Fibroblast of skin of scalp (primary cell): ENCODE data around the gene PLK2.
A peak's percentile ranks its signal among the peaks of the same experiment; 100 is the strongest.

ENCODE experiments used
- DNase-seq: peaks from one replicate; pipeline ENCODE4 v3.0.0-alpha.2; 2013

PLK2 gene

GRCh38 chr5:58447226-58447625 is 12.7 kb downstream of the PLK2 start:
- DNase-seq, result peak; percentile 27

GRCh38 chr5:58446024-58446423 is 13.9 kb downstream of the PLK2 start:
- no peak for DNase-seq

DNA sequence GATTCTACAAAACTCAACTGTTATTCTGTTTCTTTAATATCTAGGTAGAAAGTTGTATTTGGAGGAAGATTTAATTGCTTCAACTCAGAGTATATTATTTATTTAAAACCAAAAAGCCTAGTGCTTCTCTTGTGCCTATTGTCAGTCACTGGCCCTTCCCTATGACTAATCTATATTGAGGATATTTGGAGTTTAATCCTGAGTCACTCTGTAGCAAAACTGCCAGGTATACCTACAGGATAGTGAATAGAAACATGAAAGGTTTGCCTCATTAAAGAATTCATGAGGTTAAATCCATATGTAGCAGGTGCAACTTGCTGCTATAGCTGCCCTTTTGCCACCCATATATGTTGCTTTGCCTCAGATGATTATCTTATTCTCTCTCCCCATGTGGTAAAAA is 15.1 kb downstream of the PLK2 start:
- DNase-seq, result no peak

DNA sequence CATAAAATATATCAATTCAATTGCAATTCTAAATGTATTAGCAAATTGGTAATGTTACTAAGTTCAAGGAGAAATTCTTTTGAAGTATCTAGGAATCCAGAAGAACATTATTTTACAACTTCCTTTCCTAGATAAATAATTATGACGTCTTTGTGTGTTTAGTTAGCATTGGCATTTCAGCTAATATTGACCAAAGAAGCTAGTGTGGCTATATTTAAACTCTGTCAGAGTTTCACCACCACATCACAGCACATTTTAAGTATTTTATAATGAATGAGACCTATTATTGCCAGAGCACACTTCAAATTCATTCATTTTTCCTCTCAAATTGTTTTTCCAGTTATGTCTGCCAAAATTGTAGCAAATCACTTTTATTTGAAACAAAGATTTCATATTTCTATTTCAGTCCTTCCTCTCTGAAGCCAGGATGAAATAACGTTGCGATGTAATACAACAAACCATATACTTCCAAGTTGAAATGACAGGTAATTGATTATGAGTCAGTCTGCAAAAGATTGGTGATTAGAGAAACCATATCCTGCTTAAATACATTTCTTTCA is 18.9 kb downstream of the PLK2 start:
- DNase-seq, result no peak

DNA sequence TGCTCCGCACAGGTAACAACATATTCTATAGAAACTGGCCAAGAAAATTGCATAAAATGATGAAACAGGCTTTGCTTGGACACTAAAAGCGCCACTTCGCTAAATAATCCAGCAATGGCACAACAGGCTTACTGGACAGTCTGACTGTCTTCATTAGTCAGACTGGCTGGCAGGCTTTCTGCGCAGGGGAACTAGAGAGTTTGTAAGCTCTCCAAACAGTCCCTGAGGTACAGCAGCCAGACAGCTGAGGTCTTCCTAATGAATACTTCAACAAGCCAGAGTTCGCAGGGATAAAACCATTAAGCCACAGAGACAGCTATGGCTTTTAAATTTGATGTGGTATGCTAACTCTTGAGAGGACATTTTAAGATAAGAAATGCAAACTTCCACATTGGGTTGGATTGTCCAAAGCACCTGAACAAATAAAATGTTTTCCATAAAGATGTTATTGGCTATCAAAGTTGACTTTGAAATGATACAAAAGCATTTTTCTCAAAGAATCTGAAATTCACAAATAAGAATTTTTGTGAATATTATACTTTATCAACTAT is 20.7 kb downstream of the PLK2 start:
- no peak for DNase-seq

- DNase-seq, result no peak
Observed at GRCh38 chr5:58437661-58438060, 22.2 kb downstream of the PLK2 start.

- DNase-seq, result no peak
Observed at GRCh38 chr5:58431832-58432231, 28.1 kb downstream of the PLK2 start.

GRCh38 chr5:58412932-58413331 is 47.0 kb downstream of the PLK2 start:
- DNase-seq, result no peak

DNA sequence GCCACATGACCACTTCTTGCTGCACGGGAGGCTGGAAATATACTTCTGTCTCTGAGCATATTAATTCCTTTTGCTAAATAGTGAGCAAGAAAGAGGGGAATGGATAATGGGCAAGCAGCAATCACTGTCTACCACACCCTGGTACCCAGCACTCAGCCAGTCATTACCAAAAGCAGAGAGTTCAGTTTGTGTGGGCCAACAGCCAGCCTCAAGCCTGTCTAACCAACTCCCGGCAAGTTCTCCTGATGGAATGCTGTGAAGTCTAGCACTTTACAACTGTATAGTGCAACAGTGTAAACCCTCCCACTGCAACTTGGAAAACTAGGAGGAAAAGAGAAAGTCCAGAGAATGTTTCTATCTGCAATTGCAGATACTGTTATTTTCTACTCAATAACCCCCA is 47.8 kb downstream of the PLK2 start:
- no peak for DNase-seq

DNA sequence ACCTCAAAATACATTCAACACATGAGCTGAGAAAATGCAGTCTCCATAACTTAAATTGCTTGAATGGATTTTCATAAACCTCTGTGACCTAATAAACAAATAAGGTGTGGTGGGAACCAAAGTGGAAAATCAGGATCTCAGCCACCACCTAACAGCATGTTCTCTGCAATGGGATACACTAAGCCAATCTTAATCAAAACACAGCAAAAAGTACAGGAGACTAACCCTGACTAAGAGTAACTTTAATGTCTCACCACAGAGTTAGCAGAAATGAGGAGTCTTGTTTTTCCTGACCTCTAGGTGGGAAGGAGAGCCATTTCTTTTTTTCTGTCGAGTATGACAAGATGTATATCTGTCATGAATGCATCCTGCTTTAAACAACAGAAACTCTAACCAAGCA is 48.5 kb downstream of the PLK2 start:
- DNase-seq, result no peak

DNA sequence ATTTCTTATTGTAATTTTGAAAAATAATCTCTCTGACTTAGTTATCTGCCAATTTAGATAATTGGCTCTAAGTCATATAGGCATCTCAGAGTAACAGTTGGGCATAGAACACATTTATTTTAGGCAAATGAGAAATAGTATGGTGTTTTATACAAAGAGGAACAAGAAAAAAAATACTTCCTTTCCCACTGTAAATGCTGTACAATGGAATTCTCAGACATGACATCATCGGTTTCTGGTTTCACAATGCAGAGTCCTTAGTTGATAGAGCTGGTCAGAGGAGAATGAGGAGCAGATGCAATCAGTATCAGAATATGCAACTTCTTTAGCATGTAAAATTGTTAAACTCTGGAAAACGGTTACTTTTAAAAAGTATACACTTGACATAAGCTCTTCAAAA is 49.4 kb downstream of the PLK2 start:
- DNase-seq, result peak; percentile 86

- peak; percentile 82 for DNase-seq
Observed at GRCh38 chr5:58407042-58407719, 52.7 kb downstream of the PLK2 start.

- no peak for DNase-seq
Observed at GRCh38 chr5:58406394-58406793, 53.5 kb downstream of the PLK2 start.

GRCh38 chr5:58405175-58405574 is 54.7 kb downstream of the PLK2 start:
- DNase-seq, result no peak

DNA sequence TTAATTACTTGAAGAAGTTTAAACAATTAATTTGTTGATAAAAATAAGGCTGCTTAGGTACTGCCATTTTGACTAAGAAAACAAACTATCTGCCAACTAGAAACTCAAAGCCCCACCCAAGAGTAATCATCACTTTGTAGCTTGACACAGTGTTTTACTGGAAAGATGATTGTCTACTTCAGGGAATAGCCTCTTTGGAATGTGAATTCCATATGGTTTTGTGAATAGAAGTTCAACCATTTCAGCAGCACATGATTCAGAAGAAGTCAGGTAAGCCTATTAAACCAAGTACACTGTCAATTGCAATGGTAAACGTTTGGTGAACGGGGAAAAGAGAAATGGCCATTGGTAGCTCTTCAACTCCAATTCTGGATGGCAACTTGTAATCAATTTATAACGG is 55.2 kb downstream of the PLK2 start:
- DNase-seq, result no peak
